A549 treated with AZD2906 at 1 μM for 4 hours (cell line): ENCODE data around the gene GALNT15. TPM values are rescaled to one million over a fixed set of nuclear protein-coding genes. Genes with fewer than 3 reads are reported as not detected.

Experiments
- total RNA-seq: library from RNA; stranded (reverse); fragments of 200-300 nt; extraction: Qiagen RNA extraction; gene quantifications from 5 replicates; pipeline ENCODE4 v1.2.3, GENCODE V29; 2022

Gene GALNT15
- total RNA-seq = 0.05 to 0.15 TPM (median 0.09 TPM) in 5 replicates

GRCh38 chr3:16174389-16174788 lies at the start of gene GALNT15:
TSS of gene GALNT15 (plus strand) at chr3:16174680. CDS start at chr3:16175152, 472 bp downstream.

GRCh38 chr3:16264708-16265454 lies 90.4 kb downstream of the GALNT15 start, which contains the start of the genes DPH3 and OXNAD1:
TSS of gene DPH3 (minus strand) at chr3:16264943. CDS start at chr3:16264876, 67 bp downstream.
TSS of gene OXNAD1 (plus strand) at chr3:16265212. CDS start at chr3:16270953, 5,741 bp downstream.

Other genes starting within 250 kb of the GALNT15 start
- 21.2 to 29.5 TPM (median 27.4 TPM) in 5 replicates for gene DPH3, start 90.3 kb downstream of the GALNT15 start, total RNA-seq
- gene OXNAD1, start 90.5 kb downstream of the GALNT15 start, total RNA-seq = 6.8 to 9.4 TPM (median 8.8 TPM) in 5 replicates